PC-3 (cell line): ENCODE data around the gene CRB3.

Experiments used
- CTCF ChIP-seq: fragments of 300-600 bp; sonication (generic); conservative IDR thresholded peaks from 2 replicates; pipeline ENCODE4 v1.5.1; 2017; ENCODE audit warnings: antibody characterized with exemption, low read depth, mild to moderate bottlenecking, low read length
- EZH2 ChIP-seq: fragments of 300-600 bp; sonication (generic); IDR thresholded peaks from one replicate; pipeline ENCODE4 v1.6.1; 2017; ENCODE audit warnings: antibody characterized with exemption, mild to moderate bottlenecking, low read length; ENCODE audit not compliant: unreplicated experiment
- EZH2phosphoT487 ChIP-seq: fragments of 300-600 bp; sonication (generic); IDR thresholded peaks from 2 replicates; pipeline ENCODE4 v1.6.1; 2018; ENCODE audit warnings: mild to moderate bottlenecking, antibody characterized with exemption, low read length, borderline replicate concordance

GRCh38 chr19:6453951-6454565 lies 10.0 kb upstream of the CRB3 start:
- TF ChIP-seq CTCF: no peak
- TF ChIP-seq EZH2: no peak
- TF ChIP-seq EZH2phosphoT487: no peak
